HepG2 (cell line): Measurements from ENCODE around the gene TBX3. TPM values are rescaled to one million over a fixed set of nuclear protein-coding genes. Genes with fewer than 3 reads are reported as not detected.

ENCODE experiments used
- ATAC-seq: fragments of 200-7000 bp; cut with Tn5 transposase; 3 replicates; pipeline ENCODE4 v1.9.1; 2020; ENCODE audit warnings: mild to moderate bottlenecking, moderate library complexity
- BruUV-seq: library from RNA; stranded (reverse); fragments of 400-500 nt; replicated peaks from 2 replicates; lab custom pipeline; 2021; lab: Mats Ljungman, UMichigan
- CTCF ChIA-PET: fragments of 300-600 bp; formaldehyde crosslinking; extraction: SDS; loops from one replicate; lab custom pipeline; 2021; ENCODE audit warnings: low total read pairs, inconsistent platforms, low intra/inter-chr PET ratio; lab: Yijun Ruan, JAX
- POLR2A ChIA-PET: fragments of 350-600 bp; sonication (Branson Sonifier 250); formaldehyde crosslinking; loops from one replicate; lab custom pipeline; 2020; ENCODE audit warnings: antibody characterized with exemption, inconsistent platforms; lab: Yijun Ruan, JAX
- DNase-seq: peaks from one replicate; pipeline ENCODE4 v3.0.0-alpha.2; 2015; ENCODE audit warnings: low spot score
- FAIRE-seq: peaks from 3 replicates; lab custom pipeline; 2011; peaks lifted over from hg19 to GRCh38; lab: Jason Lieb, UNC
- H2AFZ ChIP-seq: one replicate; pipeline ENCODE4 v1.6.1; 2011; ENCODE audit warnings: low read length, inconsistent platforms
- H3K27ac ChIP-seq: fragments of 300-600 bp; 3 replicates; pipeline ENCODE4 v1.8.0; 2011; ENCODE audit warnings: mixed run types, mild to moderate bottlenecking, mixed read lengths, low read length, inconsistent platforms; ENCODE audit not compliant: insufficient read depth; ENCODE audit errors: extremely low read length
- H3K27me3 ChIP-seq, 2 experiments: fragments of 200-600 bp in 1 of 2; 2 replicates in 1 of 2; 3 replicates in 1 of 2; pipeline versions ENCODE4 v1.6.0 to v1.8.0; 2011; ENCODE audit warnings: low read length in 2 of 2, mild to moderate bottlenecking in 2 of 2, moderate library complexity in 2 of 2, inconsistent platforms in 1 of 2; ENCODE audit not compliant: insufficient read depth in 2 of 2, control insufficient read depth in 1 of 2
- H3K36me3 ChIP-seq, 2 experiments: fragments of 200-600 bp in 1 of 2; replicated peaks in 1 of 2; 2 replicates in 1 of 2; 3 replicates in 1 of 2; pipeline versions ENCODE4 v1.5.1 to v1.8.0; 2011; ENCODE audit warnings: low read length in 2 of 2, inconsistent platforms in 1 of 2; ENCODE audit not compliant: insufficient read depth in 2 of 2, control insufficient read depth in 1 of 2
- H3K4me1 ChIP-seq: 2 replicates; pipeline ENCODE4 v1.5.1; 2012; ENCODE audit warnings: low read length, inconsistent platforms; ENCODE audit not compliant: insufficient read depth
- H3K4me2 ChIP-seq: 2 replicates; pipeline ENCODE4 v1.6.0; 2011; ENCODE audit warnings: low read depth, low read length, inconsistent platforms
- H3K4me3 ChIP-seq, 3 experiments: fragments of 200-600 bp in 1 of 3; sonication (generic), shearing (Covaris generic) in 1 of 3; replicated peaks in 1 of 3; 2 replicates each; pipeline ENCODE4 v1.5.1; 2011 to 2016; ENCODE audit warnings: low read length in 3 of 3, inconsistent platforms in 2 of 3, low read depth in 2 of 3, mild to moderate bottlenecking in 2 of 3, control low read depth in 1 of 3, mixed read lengths in 1 of 3; ENCODE audit not compliant: insufficient read depth in 1 of 3
- H3K79me2 ChIP-seq: one replicate; pipeline ENCODE4 v1.6.1; 2011; ENCODE audit warnings: low read length, inconsistent platforms; ENCODE audit not compliant: insufficient read depth
- H3K9ac ChIP-seq: 2 replicates; pipeline ENCODE4 v1.6.0; 2011; ENCODE audit warnings: mild to moderate bottlenecking, low read depth, low read length, inconsistent platforms; ENCODE audit not compliant: insufficient read depth
- H3K9me3 ChIP-seq: 2 replicates; pipeline ENCODE4 v1.5.1; 2012; ENCODE audit warnings: mild to moderate bottlenecking, low read length
- H4K20me1 ChIP-seq: 2 replicates; pipeline ENCODE4 v1.6.0; 2011; ENCODE audit warnings: inconsistent platforms, mild to moderate bottlenecking, low read length, moderate library complexity; ENCODE audit not compliant: insufficient read depth
- CBX5 ChIP-seq: sonication (generic); formaldehyde crosslinking; IDR thresholded peaks from 2 replicates; pipeline ENCODE4 v1.4.0; 2020; ENCODE audit warnings: missing genetic modification reagents, borderline replicate concordance
- CCDC6 ChIP-seq: sonication (generic); formaldehyde crosslinking; IDR thresholded peaks from 2 replicates; pipeline ENCODE4 v1.8.1; 2022; ENCODE audit warnings: mild to moderate bottlenecking, missing genetic modification reagents, moderate library complexity
- GABPB1 ChIP-seq: IDR thresholded peaks from 2 replicates; pipeline ENCODE4 v1.6.1; 2016; ENCODE audit warnings: mild to moderate bottlenecking, missing genetic modification reagents, moderate library complexity, missing compliant biosample characterization
- GPN1 ChIP-seq: sonication (generic); formaldehyde crosslinking; IDR thresholded peaks from 2 replicates; pipeline ENCODE4 v1.5.1; 2020; ENCODE audit warnings: missing genetic modification reagents, borderline replicate concordance
- RERE ChIP-seq: IDR thresholded peaks from 2 replicates; pipeline ENCODE4 v1.6.1; 2016; ENCODE audit warnings: low read depth, missing genetic modification reagents, missing compliant biosample characterization
- ZNF646 ChIP-seq: sonication (generic); formaldehyde crosslinking; IDR thresholded peaks from 2 replicates; pipeline ENCODE4 v1.9.0; 2021; ENCODE audit warnings: mild to moderate bottlenecking, missing genetic modification reagents
- ZNF790 ChIP-seq: sonication (generic); formaldehyde crosslinking; IDR thresholded peaks from 2 replicates; pipeline ENCODE4 v1.8.0; 2022; ENCODE audit warnings: missing genetic modification reagents, mild to moderate bottlenecking, borderline replicate concordance
- WGBS: methylation state at CpG from one replicate; pipeline ENCODE4 v1.1.6; 2017; ENCODE audit warnings: low lambda C conversion rate; 5-methylcytosine and 5-hydroxymethylcytosine counted together
- in situ Hi-C: cut with HindIII; loops from 2 replicates; pipeline ENCODE4 v1.10.0; 2017; ENCODE audit warnings: low pct_unique_long_range_greater_than_20kb; ENCODE audit not compliant: extremely low pct_ligation_motif_present
- intact Hi-C: fragments of 100-400 bp; cut with micrococcal nuclease; formaldehyde crosslinking; loops from one replicate; pipeline ENCODE4 v1.10.0; 2022; ENCODE audit not compliant: unreplicated experiment
- polyA plus RNA-seq, 8 experiments: library from polyadenylated mRNA; depleted of rRNA in 3 of 8; stranded (reverse) in 7 of 8; unstranded in 1 of 8; fragments of >200 nt; fragmentation: Illumina TruSeq in 4 of 8; extraction: Trizol in 4 of 8; gene quantifications; 2 replicates each; pipeline versions ENCODE4 v1.2.1 to v1.2.3, GENCODE V29; 2011 to 2016; ENCODE audit warnings: low read depth in 4 of 8, missing spikeins in 1 of 8, mixed read lengths in 1 of 8; ENCODE audit not compliant: insufficient read depth in 1 of 8
- total RNA-seq, 5 experiments: library from RNA; depleted of rRNA; stranded (reverse); fragments of >200 nt; fragmentation: Illumina TruSeq; extraction: Trizol; gene quantifications; 2 replicates each; pipeline ENCODE4 v1.2.3, GENCODE V29; 2016; ENCODE audit warnings: low read depth in 1 of 5

Gene TBX3
- total and polyA plus RNA-seq, 2 of the 13 experiments (the other 11 are each of a cell fraction or from before 2014, with no cell fraction given): 27.1 to 42.4 TPM

- no peak for TF ChIP-seq RERE (CRISPR knock-in tag)
- TF ChIP-seq CCDC6 (CRISPR knock-in tag): no peak
- TF ChIP-seq GPN1 (CRISPR knock-in tag): no peak
- no peak for TF ChIP-seq CBX5
Measured at GRCh38 chr12:114685869-114686268, 1.9 kb upstream of the TBX3 start (continued).

GRCh38 chr12:114685320-114685781 lies 1.4 kb upstream of the TBX3 start:
- H3K79me2 ChIP-seq: peaks cover 44% of the 10 kb centered on the region
- 98% methylated on average over 25 of the region's 25 CpGs for WGBS
- TF ChIP-seq ZNF646 (CRISPR knock-in tag): 0 out of 2 replicates have a peak, but pooled peaks have one; percentile 5
- no peak for TF ChIP-seq GABPB1 (CRISPR knock-in tag)
- TF ChIP-seq ZNF790 (CRISPR knock-in tag): 0 out of 2 replicates have a peak, but pooled peaks have one; percentile 56
- no peak overlapping the region for H2AFZ ChIP-seq
- in situ Hi-C loops: no loop called here
- no peaks in the 10 kb centered on the region; a peak in 1 of 5 replicates for H3K36me3 ChIP-seq
- peak overlapping the region in 2 of 3 experiments; percentile 81 to 97; a peak in 4 of 6 replicates for H3K4me3 ChIP-seq
- H3K4me1 ChIP-seq: peaks cover 20% of the 10 kb centered on the region
- BruUV-seq: no TSS peak
- FAIRE-seq (no peak), ATAC-seq (no peak), DNase-seq (no peak)
- ChIA-PET CTCF (no interaction called here), POLR2A (interaction anchor here (1.0 to 2.9 kb wide), 20 partner anchors 9 to 738 kb away, joined by 3 to 101 read pairs (median 6); partner anchors contain the start of gene RBM19)
- H3K4me2 ChIP-seq: peak overlapping the region; percentile 86
- intact Hi-C loops: no loop called here
- H3K9me3 ChIP-seq: no peaks in the 10 kb centered on the region
- H4K20me1 ChIP-seq: peaks cover 17% of the 10 kb centered on the region
- H3K27me3 ChIP-seq: no peaks in the 10 kb centered on the region; a peak in 1 of 5 replicates
- peak overlapping the region; percentile 96 for H3K27ac ChIP-seq
- no peak overlapping the region for H3K9ac ChIP-seq
